Activated CD4-positive, alpha-beta T cell treated with anti-CD3 and anti-CD28 coated beads for 4 hours (primary cell): ENCODE results near the gene OR10H1.
"Not testable (repeated sequence)": the region's sequence is repeated elsewhere in the genome, so short reads cannot be mapped to it uniquely, and the experiment has no call there.

ENCODE experiments used
- DNase-seq, 2 donors: peaks; one replicate each; pipeline ENCODE4 v3.0.0-alpha.2; 2020

Gene OR10H1

DNA sequence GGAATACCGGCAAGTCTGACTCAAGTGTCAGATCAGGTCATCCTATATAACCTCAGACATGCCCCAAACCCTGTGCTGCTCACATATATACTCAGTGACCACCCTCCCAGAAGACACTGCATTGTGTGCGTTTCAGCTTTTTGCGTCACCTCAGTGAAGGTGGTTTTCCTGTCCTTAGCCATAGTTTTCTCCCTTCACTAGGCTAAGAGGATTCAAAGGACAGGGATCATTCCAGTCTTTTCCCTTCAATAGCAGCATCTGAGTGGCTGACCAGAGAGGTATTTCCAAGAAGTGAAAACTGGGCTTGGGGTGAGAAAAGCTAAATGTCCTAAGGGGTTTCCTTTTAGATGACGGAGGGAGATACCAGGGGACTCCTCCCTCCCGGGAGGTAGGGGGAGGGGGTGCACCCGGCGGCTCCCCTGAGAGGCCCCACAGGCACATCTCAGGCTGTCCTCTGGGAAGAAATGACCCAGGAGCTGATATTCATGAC, 12.7 kb upstream of the OR10H1 start:
- DNase-seq = no peak

DNA sequence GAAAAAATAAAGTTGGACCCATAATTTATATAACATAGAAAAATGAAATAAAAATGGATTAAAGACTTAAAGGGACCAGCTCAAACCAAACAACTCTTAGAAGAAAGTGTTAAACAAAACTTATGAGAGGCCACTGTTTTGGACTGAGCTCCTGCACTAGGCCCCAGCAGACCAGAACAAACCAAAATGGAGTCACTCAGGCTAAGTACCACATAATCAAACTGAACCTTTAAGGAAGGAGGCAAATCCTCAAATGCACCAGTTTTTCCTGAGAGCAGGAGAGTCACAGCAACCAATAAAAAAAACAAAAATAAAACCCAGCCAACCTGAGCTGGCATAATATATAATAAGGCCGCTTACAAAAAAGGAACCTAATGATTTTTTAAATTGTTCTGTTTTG, 10.3 kb upstream of the OR10H1 start:
- no peak for DNase-seq

DNA sequence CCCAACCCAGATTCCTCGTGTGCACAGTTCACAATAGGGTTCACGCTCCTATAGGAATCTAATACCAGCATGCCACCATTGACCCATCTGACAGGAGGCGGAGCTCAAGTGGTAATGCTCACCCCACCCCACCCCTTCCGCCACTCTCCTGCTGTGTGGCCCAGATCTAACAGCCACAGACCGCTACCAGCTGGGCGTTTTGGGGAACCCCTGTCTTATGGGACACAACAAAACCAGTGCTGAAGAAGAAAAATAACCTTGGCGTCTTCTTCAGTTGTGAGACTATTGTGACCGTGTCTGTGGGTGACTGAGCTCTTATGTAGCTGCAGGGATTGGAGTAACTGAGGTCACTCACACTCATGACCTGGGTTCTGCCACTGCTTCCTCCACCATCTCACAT, 5.2 kb upstream of the OR10H1 start:
- DNase-seq = no peak

DNA sequence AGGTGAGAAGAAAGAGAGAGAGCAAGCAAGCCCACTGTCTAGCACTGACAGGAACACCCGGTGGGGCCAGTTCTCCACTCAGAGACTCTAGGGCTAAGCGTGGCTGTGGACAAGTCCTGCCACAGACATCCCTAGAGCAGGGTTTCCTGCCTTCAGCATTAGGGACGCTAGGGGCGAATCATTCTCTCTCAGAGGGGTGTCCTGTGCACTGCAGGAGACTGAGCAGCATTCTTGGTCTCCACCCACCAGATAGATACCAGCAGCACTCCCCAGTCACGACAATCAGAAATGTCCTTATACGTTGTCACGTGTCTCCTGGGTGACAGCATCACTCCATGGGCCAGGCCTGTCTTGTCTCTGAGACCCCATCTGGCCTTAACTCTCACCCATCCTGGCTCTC, 1.5 kb downstream of the OR10H1 start:
- no peak for DNase-seq

DNA sequence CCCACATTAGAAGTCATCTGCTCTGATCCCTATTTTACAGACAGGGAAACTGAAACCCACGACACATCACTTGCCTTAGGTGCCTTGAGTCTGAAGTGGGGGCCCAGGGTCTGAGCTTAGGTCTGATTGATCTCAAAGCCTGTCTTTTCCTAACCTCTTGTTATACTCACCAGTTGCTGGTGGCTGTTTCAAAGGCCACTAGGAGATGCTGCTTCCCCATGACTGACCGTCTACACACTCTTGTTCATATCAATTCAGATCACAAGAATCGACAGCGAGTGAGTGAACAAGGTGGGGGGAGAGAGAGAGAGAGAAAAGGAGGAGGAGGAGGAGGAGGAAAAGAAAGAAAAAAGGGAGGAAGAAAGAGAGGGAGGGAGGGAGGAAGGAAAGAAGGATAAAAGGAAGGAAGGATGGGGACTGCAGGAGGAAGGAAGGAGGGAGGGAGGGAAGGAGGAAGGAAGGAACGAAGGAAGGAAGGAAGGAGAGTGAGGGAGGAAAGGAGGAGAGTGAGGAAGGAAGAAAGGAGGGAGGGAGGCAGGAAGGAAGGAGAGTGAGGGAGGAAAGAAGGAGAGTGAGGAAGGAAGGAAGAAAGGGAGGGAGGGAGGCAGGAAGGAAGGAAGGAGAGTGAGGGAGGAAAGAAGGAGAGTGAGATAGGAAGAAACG, 3.3 kb downstream of the OR10H1 start:
- peak; percentile 21 to 26 for DNase-seq

DNA sequence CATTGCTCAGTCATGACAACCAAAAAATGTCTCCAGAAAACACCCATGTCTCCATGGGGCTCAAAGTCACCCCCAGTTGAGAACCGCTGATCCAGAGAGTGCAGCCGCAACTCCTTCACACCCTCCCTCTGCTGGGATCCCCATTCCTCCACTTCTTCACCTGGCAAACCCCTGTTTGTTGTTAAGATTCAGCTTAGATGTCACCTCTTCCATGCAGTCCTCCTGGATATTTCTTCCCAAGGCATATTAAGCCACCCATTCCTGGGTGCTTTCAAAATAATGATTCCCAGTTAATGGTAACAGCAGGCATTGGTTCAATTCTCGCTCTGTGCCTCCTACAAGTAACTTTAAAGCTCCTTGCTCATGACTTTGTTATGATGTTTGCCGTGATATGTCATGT, 4.0 kb downstream of the OR10H1 start:
- DNase-seq = no peak

DNA sequence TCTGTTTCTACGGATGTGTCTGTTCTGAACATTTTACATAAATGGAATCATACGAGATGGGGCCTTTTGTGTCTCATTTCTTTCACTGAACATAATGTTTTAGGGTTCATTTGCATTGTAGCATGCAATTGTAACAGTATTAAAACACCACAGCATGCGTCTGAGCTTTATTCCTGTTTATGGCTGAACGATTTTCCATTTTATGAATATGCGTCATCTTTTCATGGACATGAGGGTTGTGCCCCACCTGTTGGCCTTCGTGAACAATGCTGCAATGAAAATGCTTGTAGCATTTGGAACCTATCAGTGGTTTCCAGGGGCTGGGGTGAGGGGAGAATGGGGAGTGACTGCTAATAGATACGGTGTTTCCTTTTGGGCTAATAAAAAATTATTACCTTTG, 5.1 kb downstream of the OR10H1 start:
- DNase-seq = no peak

DNA sequence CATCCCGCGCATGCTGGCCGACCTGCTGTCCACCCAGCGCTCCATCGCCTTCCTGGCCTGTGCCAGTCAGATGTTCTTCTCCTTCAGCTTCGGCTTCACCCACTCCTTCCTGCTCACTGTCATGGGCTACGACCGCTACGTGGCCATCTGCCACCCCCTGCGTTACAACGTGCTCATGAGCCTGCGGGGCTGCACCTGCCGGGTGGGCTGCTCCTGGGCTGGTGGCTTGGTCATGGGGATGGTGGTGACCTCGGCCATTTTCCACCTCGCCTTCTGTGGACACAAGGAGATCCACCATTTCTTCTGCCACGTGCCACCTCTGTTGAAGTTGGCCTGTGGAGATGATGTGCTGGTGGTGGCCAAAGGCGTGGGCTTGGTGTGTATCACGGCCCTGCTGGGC, 21.2 kb downstream of the OR10H1 start:
- not testable (repeated sequence) for DNase-seq

DNA sequence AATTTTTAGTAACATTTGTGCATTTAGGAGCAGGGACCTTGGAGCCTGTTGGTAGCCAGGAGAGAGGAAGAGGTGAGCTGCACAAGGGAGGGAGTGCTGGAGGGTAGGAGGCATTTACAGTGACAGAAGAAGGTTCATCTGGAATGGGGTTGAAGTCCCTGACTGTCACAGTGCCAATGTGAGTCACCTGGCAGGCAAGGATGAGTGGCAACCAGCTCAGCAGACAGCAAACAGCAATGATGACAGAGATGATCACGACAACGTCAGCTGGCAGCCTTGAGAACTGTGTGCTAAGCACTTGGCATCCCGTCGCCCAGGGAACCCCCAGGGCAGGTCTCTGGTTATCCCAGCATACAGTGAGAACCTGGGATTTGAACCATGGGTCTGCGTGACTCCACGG, 25.4 kb downstream of the OR10H1 start:
- no peak for DNase-seq

DNA sequence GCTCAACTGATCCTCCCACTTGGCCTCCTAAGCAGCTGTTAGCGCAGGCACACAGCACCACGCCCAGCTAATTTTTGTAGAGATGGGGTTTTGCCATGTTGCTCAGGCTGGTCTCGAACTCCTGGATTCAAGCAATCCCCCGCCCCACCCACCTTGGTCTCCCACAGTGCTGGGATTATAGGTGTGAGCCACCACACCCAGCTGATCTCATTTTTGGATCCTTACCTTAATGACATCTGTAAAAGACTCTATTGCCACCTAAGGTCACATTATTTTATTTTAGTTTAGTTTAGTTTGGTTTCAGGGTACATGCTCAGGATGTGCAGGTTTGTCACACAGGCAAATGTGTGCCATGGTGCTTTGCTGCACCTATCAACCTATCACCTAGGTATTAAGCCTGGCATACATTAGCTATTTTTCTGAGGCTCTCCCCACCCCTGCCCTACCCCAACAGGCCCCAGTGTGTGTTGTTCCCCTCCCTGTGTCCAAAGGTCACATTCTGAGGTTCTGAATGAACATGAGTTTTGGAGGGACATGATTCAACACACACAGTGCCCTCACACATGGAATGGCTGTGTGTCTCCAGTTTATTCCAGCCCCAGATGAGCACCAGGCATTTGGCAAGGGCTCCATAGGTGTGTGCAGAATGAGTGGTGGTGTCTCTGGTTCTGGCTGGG, 26.7 kb downstream of the OR10H1 start:
- DNase-seq = no peak

DNA sequence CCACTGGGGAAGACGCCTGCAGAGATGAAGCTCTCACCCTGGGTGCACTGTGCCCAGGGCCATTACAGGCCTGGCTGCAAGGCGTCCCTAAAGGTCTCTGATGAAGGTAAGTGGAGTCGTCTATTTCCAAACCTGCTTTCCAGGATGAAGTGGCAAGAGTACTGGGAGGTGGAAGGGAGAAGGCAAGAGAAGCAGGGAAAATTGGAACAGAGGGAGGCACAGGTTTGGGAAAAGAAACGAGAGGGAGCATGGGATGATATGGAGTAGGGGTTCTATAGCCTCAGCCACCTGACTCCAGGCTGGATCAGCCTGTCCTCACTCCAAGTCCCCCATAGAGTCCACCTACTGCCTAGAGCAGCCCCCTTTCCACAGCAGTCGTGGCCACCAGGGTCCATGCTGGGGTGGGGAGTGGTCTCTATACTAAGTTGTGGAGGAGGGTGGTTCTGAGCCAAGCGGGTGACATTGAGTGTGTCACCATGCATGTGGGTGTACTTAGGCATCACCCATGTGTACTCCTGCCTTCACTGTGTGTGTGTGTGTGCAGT, 27.8 kb downstream of the OR10H1 start, which contains the start of gene OR10H5:
Gene OR10H5 (plus strand): TSS at position 51 of the 545 bp plus-strand sequence. CDS start 6,388 bp downstream, outside the sequence.
- no peak for DNase-seq

DNA sequence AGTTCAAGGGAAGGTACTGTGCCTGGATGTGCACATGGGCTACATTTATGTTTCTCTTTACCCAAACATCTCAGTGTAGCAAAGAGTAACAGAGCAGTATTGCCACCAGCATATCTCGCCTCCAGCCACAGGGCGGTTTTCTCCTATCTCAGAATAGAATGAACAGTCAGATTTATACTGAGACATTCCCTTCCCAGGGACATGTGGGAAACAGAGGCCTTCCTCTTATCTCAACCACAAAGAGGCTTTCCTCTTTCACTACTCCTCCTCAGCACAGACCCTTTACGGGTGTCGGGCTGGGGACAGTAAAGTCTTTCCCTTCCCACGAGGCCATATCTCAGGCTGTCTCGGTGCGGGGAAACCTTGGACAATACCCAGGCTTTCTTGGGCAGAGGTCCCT, 32.6 kb downstream of the OR10H1 start:
- not testable (repeated sequence) for DNase-seq

DNA sequence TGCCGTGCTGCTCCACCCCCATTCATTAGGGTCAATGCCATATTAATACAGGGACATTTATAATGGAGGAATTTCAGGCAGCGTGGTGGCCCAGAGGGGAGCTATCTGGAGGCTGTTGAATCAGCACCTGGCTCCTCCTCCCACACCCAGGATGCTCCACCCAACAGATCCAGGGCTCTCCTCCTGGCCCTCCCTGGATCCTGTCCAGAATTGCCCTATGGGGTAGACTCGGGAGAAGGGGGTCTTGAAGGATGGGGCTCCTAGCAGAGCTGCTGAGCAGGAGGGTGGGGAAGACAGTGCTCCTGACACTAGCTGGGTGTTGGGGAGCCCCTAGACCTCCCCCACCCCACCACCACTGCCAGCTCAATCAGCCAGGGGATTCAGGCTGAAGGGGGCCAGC, 33.3 kb downstream of the OR10H1 start:
- no peak for DNase-seq

DNA sequence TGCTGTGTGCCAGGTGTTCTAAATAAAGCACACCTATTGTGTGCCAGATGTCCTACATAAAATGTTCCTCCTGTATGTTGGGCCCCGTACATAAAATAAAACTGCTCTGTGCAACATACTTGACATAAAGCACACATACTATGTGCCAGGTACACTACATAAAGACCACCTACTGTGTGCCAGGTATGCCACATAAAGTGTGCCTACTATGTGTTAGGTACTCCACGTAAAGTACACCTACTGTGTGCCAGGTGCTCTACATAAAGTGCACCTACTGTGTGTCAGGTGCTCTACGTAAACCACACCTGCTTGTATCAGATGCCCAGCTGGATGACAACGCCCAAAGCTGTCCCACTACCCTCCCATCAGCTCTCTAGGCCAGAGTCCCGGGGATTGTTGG, 33.8 kb downstream of the OR10H1 start:
- DNase-seq = no peak

DNA sequence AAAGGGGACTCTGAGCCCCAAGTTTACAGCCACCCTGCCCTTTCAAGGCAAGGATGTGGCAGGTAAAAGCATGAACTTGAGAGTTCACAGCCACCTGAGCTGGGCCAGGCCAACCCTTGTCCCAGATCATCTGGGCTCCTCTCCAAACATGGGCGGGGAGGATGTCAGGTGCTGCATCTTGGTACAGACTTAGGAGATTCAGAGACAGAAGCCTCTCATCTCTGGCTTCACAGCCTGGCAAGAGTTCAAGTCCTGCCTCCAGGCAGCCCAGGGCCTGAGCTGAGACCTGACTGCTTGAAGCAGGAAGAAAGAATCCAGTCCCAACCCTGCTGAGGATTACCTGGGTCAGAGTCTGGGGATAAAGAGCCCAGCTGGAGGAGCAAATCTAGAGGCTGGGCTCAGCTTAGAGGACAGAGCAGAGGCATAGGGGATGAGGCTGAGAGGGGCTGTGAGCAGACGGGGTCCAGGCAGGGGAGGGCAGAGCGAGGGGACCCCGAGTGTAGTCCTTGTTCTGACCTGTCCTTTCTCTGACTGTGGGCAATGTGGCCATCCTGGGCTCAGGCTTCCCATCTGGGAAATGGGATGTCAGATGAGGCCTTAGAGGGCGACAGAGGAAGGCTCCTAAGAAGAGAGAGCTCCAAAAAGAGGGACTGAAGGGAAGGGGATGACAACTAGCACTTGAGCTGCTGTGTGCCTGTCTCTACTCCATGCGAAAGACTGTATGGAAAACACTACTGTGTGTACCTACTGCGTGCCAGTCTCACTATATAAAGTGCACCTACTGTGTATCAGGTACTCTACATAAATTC, 34.6 kb downstream of the OR10H1 start:
- no peak for DNase-seq

DNA sequence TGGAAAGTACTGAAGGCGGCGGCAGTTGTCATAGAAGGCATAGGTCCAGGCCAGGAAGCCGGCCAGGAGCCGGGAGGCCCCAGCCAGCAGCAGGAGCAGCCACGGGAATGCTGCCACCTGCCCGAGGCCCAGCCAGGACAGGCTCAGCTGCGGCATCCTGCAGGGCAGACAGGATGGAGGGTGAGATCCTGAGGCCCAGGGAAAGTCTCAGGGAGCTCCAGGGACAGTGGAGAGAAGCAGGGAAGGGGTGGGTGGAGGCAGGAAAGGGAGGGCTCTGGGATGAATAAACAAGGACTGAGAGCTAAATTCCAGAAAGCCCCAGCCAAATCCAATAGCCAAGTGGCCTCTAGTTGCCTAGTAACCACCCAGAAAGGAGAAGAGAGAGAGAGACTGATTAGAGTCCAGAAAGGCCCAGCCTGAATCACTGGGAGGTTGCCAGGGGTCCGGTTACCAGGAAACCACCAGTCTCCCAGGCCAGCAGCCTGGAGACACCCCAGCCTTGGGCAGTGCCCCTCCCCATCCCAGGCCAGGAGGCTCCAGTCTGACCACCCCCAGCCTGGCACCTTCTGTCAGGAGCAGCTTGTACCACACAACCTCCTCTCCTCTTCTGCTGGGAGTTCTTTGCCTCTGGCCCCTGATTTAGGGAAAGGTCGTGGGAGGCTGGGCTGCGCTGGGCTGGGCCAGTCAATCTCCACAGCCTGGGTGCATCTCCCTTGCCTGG, 35.5 kb downstream of the OR10H1 start:
- DNase-seq = no peak

DNA sequence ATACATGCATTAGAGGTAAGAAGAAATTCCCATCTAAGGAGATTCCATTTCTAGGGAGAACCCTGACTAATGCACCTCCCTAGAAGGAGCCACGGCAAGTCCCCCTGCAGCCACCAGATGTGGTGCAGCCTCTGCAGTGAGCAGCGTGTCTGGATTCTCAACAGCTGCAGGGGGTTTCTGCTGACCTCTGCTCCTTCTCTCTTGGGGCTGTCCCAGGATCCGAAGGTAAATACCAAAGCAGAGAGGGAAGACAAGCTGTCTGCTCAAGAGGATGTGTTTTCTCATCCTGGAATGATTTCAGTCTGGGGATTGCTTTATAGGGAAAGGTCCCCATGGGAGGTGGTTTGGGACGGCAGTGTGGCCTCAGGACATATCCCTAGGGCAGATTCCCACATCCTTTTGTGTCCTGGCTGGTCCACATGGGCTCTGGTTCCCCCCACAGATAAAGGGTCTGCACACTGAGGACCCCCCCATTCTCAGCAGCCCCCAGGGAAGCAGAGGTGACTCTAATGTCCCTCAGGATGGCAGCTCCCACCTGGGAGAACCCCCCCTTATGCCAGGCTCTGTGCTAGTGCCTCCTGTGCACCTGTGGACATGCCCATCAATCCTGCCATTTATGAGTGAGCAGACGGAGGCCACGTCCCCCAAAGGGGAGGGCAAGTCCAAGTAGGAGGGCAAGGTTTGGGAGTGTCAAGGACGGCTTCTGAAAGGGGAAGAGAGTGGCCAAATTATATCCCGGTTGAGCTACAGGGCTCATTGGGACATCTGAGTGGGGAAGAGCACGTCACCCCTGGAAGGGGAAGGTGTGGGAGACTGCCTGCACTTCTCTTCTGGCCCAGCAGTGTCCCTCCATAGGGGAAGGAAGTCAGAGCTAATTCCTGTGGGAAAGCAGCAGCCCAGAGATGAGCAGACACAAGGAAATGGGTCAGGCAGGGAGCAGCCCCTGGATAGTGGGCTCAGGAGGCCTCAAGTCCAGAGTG, 38.2 kb downstream of the OR10H1 start:
- DNase-seq = no peak

DNA sequence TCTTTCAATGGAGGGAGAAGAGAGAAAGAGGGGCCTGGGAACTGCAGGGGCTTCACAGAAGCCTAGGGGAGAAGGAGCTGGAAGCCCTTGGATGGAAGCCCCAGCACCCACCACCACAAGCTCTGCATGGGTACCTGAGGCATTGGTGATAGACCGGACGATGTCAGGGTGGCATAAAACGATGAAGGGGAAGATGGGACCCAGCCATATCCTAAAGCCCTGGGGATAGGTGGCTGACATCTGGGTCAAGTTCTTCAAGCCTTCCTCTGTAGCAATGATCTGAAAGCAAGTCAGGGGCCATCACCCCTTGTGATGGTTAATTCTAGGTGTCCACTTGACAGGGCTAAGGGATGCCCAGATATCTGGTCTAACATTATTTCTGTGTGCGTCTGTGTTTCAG, 39.2 kb downstream of the OR10H1 start:
- no peak for DNase-seq

DNA sequence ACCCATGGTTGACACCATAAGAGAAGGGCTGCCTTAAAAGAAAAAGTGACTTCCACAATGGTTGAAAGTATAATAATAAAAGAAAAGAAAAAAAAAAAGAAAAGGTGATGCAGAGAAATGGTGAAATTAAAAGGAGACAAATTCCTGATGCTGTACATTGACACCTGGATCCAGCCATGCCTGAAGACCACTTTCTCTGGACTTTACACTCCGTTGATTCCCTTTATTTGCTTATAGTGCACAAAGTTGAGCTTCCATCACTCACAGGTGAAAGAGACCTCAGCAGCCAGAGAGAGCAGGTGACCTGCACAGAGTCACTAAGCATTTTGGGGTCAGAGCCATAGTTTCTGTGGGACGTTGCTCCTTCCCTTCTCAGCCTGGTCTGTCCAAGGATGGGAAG, 40.2 kb downstream of the OR10H1 start:
- DNase-seq = no peak

DNA sequence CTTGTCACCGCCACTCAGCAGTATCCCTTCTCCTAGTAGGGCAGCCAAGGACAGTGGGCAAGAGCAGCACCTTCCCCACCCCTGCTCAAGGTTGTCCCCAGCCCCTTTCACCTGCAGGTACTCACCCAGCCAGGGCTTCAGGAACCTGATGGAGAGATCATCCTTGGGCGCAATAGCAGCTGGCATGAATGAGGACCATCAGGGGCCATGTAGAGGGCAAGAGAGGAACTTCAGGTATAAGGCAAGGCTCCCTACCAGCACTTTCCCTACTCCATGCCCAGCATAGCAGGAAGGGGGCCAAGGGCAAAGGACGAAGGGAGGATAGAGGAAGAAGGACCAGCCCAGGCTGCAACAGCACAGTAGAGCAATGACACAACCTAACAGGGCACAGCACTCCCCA, 41.3 kb downstream of the OR10H1 start:
- DNase-seq = not testable (repeated sequence)

DNA sequence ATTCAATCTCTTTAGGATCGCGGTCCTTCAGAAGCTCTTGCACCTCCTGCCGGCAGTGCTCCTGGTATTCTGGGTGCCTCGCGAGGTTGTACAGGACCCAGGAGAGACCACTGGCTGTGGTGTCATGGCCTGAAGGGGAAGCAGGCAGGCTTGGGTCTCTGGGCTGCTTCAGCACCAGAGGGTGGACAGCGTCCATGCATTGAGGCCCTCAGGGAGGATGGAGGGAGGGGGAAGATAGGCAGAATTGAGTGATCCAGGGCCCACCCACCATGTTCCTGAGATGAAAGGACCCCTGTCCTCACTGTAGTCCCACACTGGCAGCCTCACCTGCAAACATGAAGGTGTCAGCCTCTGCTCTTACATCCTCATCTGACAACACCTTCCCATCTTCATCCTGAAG, 45.9 kb downstream of the OR10H1 start:
- no peak for DNase-seq
